Hepatic stellate cell (primary cell): ENCODE measurements around the gene DDN.
A peak's percentile ranks its signal among the peaks of the same experiment; 100 is the strongest.

Experiments used
- DNase-seq: peaks from one replicate; pipeline ENCODE4 v3.0.0; 2011; ENCODE audit warnings: low spot score

The DDN gene

GRCh38 chr12:49031573-49032161 is 32.5 kb upstream of the DDN start:
- DNase-seq: no peak

- no peak for DNase-seq
Observed at GRCh38 chr12:49030714-49031572, 31.8 kb upstream of the DDN start.

GRCh38 chr12:49030119-49030518 is 30.9 kb upstream of the DDN start:
- no peak for DNase-seq

GRCh38 chr12:49028666-49029275 is 29.6 kb upstream of the DDN start:
- no peak for DNase-seq

GRCh38 chr12:49027846-49028555 is 28.8 kb upstream of the DDN start:
- DNase-seq: no peak

GRCh38 chr12:49026678-49027480 is 27.7 kb upstream of the DDN start:
- no peak for DNase-seq

GRCh38 chr12:49026101-49026500 is 26.9 kb upstream of the DDN start:
- no peak for DNase-seq

- no peak for DNase-seq
Observed at GRCh38 chr12:49025463-49025862, 26.3 kb upstream of the DDN start.

- no peak for DNase-seq
Observed at GRCh38 chr12:49024543-49024942, 25.4 kb upstream of the DDN start.

GRCh38 chr12:49023812-49024211 is 24.6 kb upstream of the DDN start:
- no peak for DNase-seq

- DNase-seq: no peak
Observed at GRCh38 chr12:49022558-49023178, 23.5 kb upstream of the DDN start.

GRCh38 chr12:49021292-49021915 is 22.2 kb upstream of the DDN start:
- no peak for DNase-seq

- DNase-seq: no peak
Observed at GRCh38 chr12:49020441-49020840, 21.3 kb upstream of the DDN start.

GRCh38 chr12:49019443-49020324 is 20.5 kb upstream of the DDN start:
- DNase-seq: no peak

- no peak for DNase-seq
Observed at GRCh38 chr12:49019120-49019430, 19.9 kb upstream of the DDN start.

GRCh38 chr12:49018261-49019119 is 19.3 kb upstream of the DDN start, which contains the start of gene PRKAG1:
Gene PRKAG1, minus strand, starts transcription at chr12:49018776. Its CDS starts 36 bp downstream, at chr12:49018740.
- peak; percentile 99 for DNase-seq

GRCh38 chr12:49017891-49018260 is 18.7 kb upstream of the DDN start:
- DNase-seq: peak; percentile 65

GRCh38 chr12:49015196-49015595 is 16.0 kb upstream of the DDN start:
- no peak for DNase-seq

- DNase-seq: no peak
Observed at GRCh38 chr12:49014547-49014946, 15.4 kb upstream of the DDN start.
